Stomach (tissue), 4 donors: ENCODE measurements around the gene TMEM51.

Source experiments
- CTCF ChIP-seq, 7 experiments: fragments of 450-650 bp in 4 of 7; fragments of 200-600 bp in 3 of 7; sonication (generic) in 3 of 7; IDR thresholded peaks; one replicate each; pipeline ENCODE4 v1.5.1; 2016 to 2019; ENCODE audit warnings: antibody characterized with exemption in 7 of 7, control low read depth in 2 of 7, mild to moderate bottlenecking in 1 of 7
- EP300 ChIP-seq: sonication (generic); formaldehyde crosslinking; IDR thresholded peaks from one replicate; pipeline ENCODE4 v1.6.1; 2017; ENCODE audit warnings: antibody characterized with exemption
- POLR2A ChIP-seq, 4 donors: fragments of 450-650 bp; IDR thresholded peaks; one replicate each; pipeline ENCODE4 v1.6.1; 2016; ENCODE audit warnings: antibody characterized with exemption in 4 of 4, control low read depth in 2 of 4, mild to moderate bottlenecking in 1 of 4, moderate library complexity in 1 of 4
- POLR2AphosphoS5 ChIP-seq, 3 donors: sonication (generic); formaldehyde crosslinking; IDR thresholded peaks; one replicate each; pipeline ENCODE4 v1.6.1; 2016; ENCODE audit warnings: antibody characterized with exemption in 3 of 3

GRCh38 chr1:15132965-15133364 is 20.6 kb upstream of the TMEM51 start:
- TF ChIP-seq CTCF (IDR thresholded peaks at IDR 0.05) (no peak), POLR2AphosphoS5 (IDR thresholded peaks at IDR 0.05) (no peak), POLR2A (IDR thresholded peaks at IDR 0.05) (no peak), EP300 (no peak)
